Measurements from ENCODE around the gene RALY. TPM values are rescaled to one million over a fixed set of nuclear protein-coding genes. Genes with fewer than 3 reads are reported as not detected.

The RALY gene
- total RNA-seq, 6 donors from 2014 or later = 116 to 157 (median 147) TPM

DNA sequence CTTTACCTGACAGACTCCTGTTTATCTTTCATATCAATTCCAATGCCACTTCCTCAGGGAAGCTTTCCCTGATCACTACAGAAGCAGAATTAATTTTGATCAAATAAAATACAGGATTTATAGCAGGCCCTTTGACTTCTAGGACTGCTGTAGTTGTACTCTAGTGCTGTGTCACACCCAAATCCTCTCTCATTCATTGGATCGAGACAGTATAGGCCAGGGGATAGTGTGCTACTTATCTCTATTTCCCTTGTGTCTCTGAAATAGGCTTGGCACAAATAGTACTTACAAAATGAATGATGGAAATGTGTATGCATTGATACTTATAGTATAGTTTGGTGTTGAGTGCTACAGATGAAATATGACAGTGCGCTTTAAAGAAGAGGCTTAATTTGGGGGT lies 19.8 kb downstream of the RALY start:
- no peak overlapping the region for H3K27ac ChIP-seq
- no peak for DNase-seq
- no peak overlapping the region for H3K4me3 ChIP-seq
- TF ChIP-seq POLR2AphosphoS5 (IDR thresholded peaks at IDR 0.05) (no peak), EP300 (IDR thresholded peaks at IDR 0.05) (no peak), POLR2A (IDR thresholded peaks at IDR 0.05) (no peak), CTCF (IDR thresholded peaks at IDR 0.05) (no peak)
- no peaks in the 10 kb centered on the region for H3K36me3 ChIP-seq
- H3K9me3 ChIP-seq = no peaks in the 10 kb centered on the region
- H3K27me3 ChIP-seq = no peaks in the 10 kb centered on the region
- WGBS, 2 donors = 71 to 73% methylated on average over 2 of the region's 2 CpGs
- no peak for ATAC-seq (ENCODE audit: low FRiP score in 2 of 2)
- peaks cover 54 to 89% (median 63%) of the 10 kb centered on the region in 4 donors for H3K4me1 ChIP-seq

DNA sequence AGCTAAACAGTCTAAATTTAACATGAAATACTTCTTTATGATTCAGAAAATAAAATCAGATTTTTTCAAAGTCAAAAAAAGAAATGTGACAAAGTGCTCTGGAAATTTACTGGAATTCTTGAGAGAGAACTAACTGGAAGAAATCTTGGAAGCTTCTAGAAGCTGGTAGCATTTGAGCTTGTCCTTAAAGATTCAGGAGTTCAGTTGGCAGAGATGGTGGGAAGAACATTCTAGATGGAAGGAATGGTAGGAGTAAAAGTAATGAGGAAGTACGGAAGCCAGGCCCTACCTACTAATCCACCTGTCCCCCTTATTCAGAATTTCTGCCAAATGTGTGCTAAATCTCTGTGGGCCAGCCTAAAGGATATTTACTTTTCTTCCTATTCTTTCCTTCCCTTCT lies 21.2 kb downstream of the RALY start:
- DNase-seq (no peak), ATAC-seq (ENCODE audit: low FRiP score in 2 of 2) (no peak)
- peaks cover 50 to 84% (median 55%) of the 10 kb centered on the region in 4 donors for H3K4me1 ChIP-seq
- WGBS, 2 donors = 86 to 92% methylated on average over 1 of the region's 1 CpG
- no peak for TF ChIP-seq CTCF (IDR thresholded peaks at IDR 0.05)
- TF ChIP-seq EP300 (IDR thresholded peaks at IDR 0.05) = no peak
- TF ChIP-seq POLR2A (IDR thresholded peaks at IDR 0.05) = no peak
- TF ChIP-seq POLR2AphosphoS5 (IDR thresholded peaks at IDR 0.05) = no peak
- H3K27ac ChIP-seq = no peak overlapping the region
- H3K27me3 ChIP-seq = no peaks in the 10 kb centered on the region
- no peaks in the 10 kb centered on the region for H3K36me3 ChIP-seq
- no peak overlapping the region for H3K4me3 ChIP-seq
- no peaks in the 10 kb centered on the region for H3K9me3 ChIP-seq

DNA sequence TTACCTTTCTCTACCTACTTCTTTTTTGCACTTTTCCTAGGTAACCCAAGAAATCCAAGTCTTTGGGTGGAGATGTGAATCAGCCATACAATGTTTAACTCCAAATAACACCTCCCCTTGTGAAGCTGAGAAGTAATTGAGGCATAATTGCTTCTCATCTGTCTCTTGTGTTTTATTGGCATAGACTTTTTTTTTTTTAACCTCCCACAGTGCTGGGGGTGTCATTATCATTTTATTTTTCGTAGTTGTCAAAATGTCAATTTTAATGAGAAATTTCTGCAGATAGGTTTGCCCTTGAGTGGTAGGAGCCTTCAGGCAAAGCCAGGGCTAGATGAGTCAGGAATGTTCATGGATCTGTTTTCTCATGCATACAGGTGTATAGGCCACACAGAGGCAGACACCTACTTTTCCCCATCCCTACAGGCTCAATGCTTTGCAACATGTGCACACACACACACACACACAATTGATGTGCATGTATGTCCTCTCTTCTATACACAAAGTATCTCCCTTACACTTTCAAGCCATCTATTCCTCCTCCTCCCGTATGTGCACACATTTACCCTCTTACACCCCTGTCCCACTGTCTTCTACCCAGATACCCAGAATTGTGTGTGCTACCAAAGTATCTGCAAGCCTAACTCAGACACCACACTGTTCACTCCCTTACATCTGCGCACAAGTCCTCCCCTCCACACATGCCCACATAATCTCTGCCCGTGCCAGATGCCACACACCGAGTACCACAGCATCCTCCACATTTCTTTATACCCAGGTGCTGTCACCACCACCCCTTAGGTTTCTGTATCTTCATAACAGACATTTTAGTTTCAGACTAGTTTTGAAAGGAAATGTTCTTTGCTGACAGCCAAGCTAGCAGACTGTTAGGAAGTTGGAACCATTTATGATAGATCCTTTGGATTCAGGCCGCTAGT lies 22.0 kb downstream of the RALY start:
- 82% methylated on average over 6 of the region's 6 CpGs for WGBS, 2 donors
- Histone ChIP-seq H3K36me3 (no peaks in the 10 kb centered on the region), H3K27ac (no peak overlapping the region), H3K27me3 (no peaks in the 10 kb centered on the region), H3K4me3 (no peak overlapping the region), H3K9me3 (no peaks in the 10 kb centered on the region), H3K4me1 (peaks cover 42 to 80% (median 48%) of the 10 kb centered on the region in 4 donors)
- ATAC-seq (ENCODE audit: low FRiP score in 2 of 2) = no peak
- DNase-seq = no peak
- TF ChIP-seq EP300 (IDR thresholded peaks at IDR 0.05) (no peak), CTCF (IDR thresholded peaks at IDR 0.05) (no peak), POLR2A (IDR thresholded peaks at IDR 0.05) (no peak), POLR2AphosphoS5 (IDR thresholded peaks at IDR 0.05) (no peak)

- 57 to 62% methylated on average over 5 of the region's 5 CpGs for WGBS, 2 donors
- Histone ChIP-seq H3K36me3 (no peaks in the 10 kb centered on the region), H3K4me3 (no peak overlapping the region), H3K27me3 (no peaks in the 10 kb centered on the region), H3K4me1 (peaks cover 40 to 69% (median 47%) of the 10 kb centered on the region in 4 donors), H3K9me3 (no peaks in the 10 kb centered on the region), H3K27ac (peak overlapping the region in 1 of 4 donors; percentile 23)
- TF ChIP-seq CTCF (IDR thresholded peaks at IDR 0.05) (no peak), POLR2AphosphoS5 (IDR thresholded peaks at IDR 0.05) (no peak), EP300 (IDR thresholded peaks at IDR 0.05) (no peak), POLR2A (IDR thresholded peaks at IDR 0.05) (no peak)
- peak in 1 of 2 donors; percentile 10 for DNase-seq
- no peak for ATAC-seq (ENCODE audit: low FRiP score in 2 of 2)
Measured at GRCh38 chr20:34016736-34017135, 23.0 kb downstream of the RALY start.

Data from upper lobe of left lung (tissue), 6 donors.